WERI-Rb-1 (cell line): Measurements from ENCODE around the gene TAS1R3.

Experiments
- DNase-seq: peaks from one replicate; pipeline ENCODE4 v3.0.0-alpha.2; 2020
- H3K27ac ChIP-seq: fragments of 250-450 bp; sonication (Bioruptor Pico); 2 replicates; pipeline ENCODE4 v1.5.1; 2020; ENCODE audit warnings: mild to moderate bottlenecking, moderate library complexity
- H3K27me3 ChIP-seq: fragments of 250-450 bp; sonication (Bioruptor Pico); 2 replicates; pipeline ENCODE4 v1.5.1; 2021; ENCODE audit warnings: mild to moderate bottlenecking, low read depth, moderate library complexity; ENCODE audit not compliant: insufficient read depth, severe bottlenecking
- H3K36me3 ChIP-seq: fragments of 250-450 bp; sonication (Bioruptor Pico); 2 replicates; pipeline ENCODE4 v1.5.1; 2020; ENCODE audit warnings: mild to moderate bottlenecking, moderate library complexity
- H3K4me3 ChIP-seq: 2 replicates; pipeline ENCODE4 v1.5.1; 2011; ENCODE audit warnings: low read depth, mild to moderate bottlenecking, control low read depth, low read length
- H3K9me3 ChIP-seq: fragments of 250-450 bp; sonication (Bioruptor Pico); 2 replicates; pipeline ENCODE4 v1.5.1; 2021; ENCODE audit warnings: mild to moderate bottlenecking, moderate library complexity; ENCODE audit not compliant: severe bottlenecking
- TF ChIP-seq, protein P1 (sequence below): IDR thresholded peaks from 2 replicates; pipeline ENCODE4 v1.5.1; 2011; ENCODE audit warnings: low read depth, mild to moderate bottlenecking, control low read depth, inconsistent platforms, low read length

The TAS1R3 gene

GRCh38 chr1:1347026-1347595 is 16.0 kb downstream of the TAS1R3 start:
- no peaks in the 10 kb centered on the region for H3K9me3 ChIP-seq
- no peaks in the 10 kb centered on the region for H3K27me3 ChIP-seq
- TF ChIP-seq, protein P1, sequence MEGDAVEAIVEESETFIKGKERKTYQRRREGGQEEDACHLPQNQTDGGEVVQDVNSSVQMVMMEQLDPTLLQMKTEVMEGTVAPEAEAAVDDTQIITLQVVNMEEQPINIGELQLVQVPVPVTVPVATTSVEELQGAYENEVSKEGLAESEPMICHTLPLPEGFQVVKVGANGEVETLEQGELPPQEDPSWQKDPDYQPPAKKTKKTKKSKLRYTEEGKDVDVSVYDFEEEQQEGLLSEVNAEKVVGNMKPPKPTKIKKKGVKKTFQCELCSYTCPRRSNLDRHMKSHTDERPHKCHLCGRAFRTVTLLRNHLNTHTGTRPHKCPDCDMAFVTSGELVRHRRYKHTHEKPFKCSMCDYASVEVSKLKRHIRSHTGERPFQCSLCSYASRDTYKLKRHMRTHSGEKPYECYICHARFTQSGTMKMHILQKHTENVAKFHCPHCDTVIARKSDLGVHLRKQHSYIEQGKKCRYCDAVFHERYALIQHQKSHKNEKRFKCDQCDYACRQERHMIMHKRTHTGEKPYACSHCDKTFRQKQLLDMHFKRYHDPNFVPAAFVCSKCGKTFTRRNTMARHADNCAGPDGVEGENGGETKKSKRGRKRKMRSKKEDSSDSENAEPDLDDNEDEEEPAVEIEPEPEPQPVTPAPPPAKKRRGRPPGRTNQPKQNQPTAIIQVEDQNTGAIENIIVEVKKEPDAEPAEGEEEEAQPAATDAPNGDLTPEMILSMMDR: no peak
- H3K27ac ChIP-seq: peak overlapping the region; percentile 80
- peaks cover 16% of the 10 kb centered on the region for H3K36me3 ChIP-seq
- H3K4me3 ChIP-seq: no peak overlapping the region
- DNase-seq: no peak

DNA sequence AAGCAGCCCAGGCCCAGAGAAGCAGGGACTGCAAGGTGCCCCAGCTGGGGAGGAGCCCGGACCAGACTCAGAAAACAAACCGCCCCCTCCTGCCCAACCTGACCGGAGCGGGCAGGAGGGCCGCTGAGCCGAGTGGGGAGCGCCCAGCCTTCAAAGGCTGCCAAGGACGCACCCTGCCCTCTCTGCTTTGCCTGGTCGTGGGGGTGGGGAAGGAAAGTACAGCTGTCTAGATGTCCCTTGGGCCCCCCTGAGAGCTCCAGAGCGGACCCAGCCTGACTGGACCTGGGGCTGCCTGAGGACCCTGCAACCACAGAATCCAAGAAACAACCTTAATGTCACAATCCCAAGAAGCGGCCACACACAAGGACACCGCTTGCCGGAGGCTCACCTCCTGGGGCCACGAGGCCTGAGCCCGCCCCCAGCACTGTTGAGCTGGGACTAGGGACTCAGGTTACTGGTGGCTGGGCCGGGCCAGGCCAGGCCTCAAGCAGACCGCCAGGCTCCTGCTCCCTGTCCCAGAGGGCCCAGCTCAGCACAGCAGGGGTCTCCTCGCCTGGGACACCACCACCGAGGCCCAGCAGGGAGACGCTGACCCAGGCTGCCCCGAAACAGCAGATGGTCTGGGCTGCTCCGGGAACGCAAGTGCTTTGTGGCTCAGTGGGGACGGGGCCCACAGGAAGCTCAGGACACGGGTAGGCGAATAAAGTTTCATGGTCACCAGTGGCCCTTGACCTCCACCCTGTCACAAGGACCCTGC is 16.8 kb downstream of the TAS1R3 start:
- TF ChIP-seq, protein P1: no peak

GRCh38 chr1:1348420-1349255 is 17.6 kb downstream of the TAS1R3 start:
- H3K36me3 ChIP-seq: peaks cover 28% of the 10 kb centered on the region
- DNase-seq: no peak
- TF ChIP-seq, protein P1: no peak
- peak overlapping the region; percentile 80 for H3K27ac ChIP-seq
- no peaks in the 10 kb centered on the region for H3K27me3 ChIP-seq
- peak overlapping the region; percentile 67 for H3K4me3 ChIP-seq
- H3K9me3 ChIP-seq: no peaks in the 10 kb centered on the region

More for the DNA sequence above, 16.8 kb downstream of the TAS1R3 start:
- H3K36me3 ChIP-seq: peaks cover 20% of the 10 kb centered on the region
- DNase-seq: peak; percentile 85
- no peaks in the 10 kb centered on the region for H3K9me3 ChIP-seq
- H3K27me3 ChIP-seq: no peaks in the 10 kb centered on the region
- peak overlapping the region; percentile 80 for H3K27ac ChIP-seq
- H3K4me3 ChIP-seq: peak overlapping the region; percentile 67

GRCh38 chr1:1349256-1350012 is 18.4 kb downstream of the TAS1R3 start, which contains the start of gene DVL1:
Gene DVL1 (minus strand): TSS chr1:1349418. CDS start chr1:1349065, 353 bp downstream.
- Histone ChIP-seq H3K9me3 (no peaks in the 10 kb centered on the region), H3K36me3 (peaks cover 36% of the 10 kb centered on the region), H3K27ac (peak within 1 kb of the TSS; percentile 99), H3K4me3 (peak within 1 kb of the TSS; percentile 67), H3K27me3 (no peaks in the 10 kb centered on the region)
- DNase-seq: peak; percentile 84
- TF ChIP-seq, protein P1: peak; percentile 54
